ENCODE results near the gene BMPR1A. TPM values are rescaled to one million over a fixed set of nuclear protein-coding genes. Genes with fewer than 3 reads are reported as not detected.

Gene BMPR1A
- polyA plus RNA-seq, 1 donor (not counting 4 experiments of a cell fraction or from before 2014, with no cell fraction given), result 22.2 TPM

GRCh38 chr10:86724445-86724844 lies 32.0 kb upstream of the BMPR1A start:
- dilution Hi-C loops (cut with MboI; ENCODE audit: extremely low pct_ligation_motif_present, low sequenced_read_pairs), result no loop called here
- TF ChIP-seq EZH2 (IDR thresholded peaks at IDR 0.05; ENCODE audit: low read length) (no peak), CTCF (optimal IDR thresholded peaks at IDR 0.05 in 1 of 3, IDR thresholded peaks at IDR 0.05 in 1 of 3, conservative IDR thresholded peaks at IDR 0.05 in 1 of 3; ENCODE audit: extremely low read depth in 1 of 3, insufficient read depth in 2 of 3, low read length in 3 of 3) (no peak)
- DNase-seq (ENCODE audit: low read depth, low spot score), result no peak

GRCh38 chr10:86725980-86726676 lies 30.3 kb upstream of the BMPR1A start:
- H3K79me2 ChIP-seq (ENCODE audit: control insufficient read depth, insufficient read depth, low read length), result no peaks in the 10 kb centered on the region
- no peak overlapping the region for H3K4me2 ChIP-seq (ENCODE audit: control insufficient read depth, extremely low read depth, insufficient read depth, low read depth, low read length)
- H2AFZ ChIP-seq (ENCODE audit: control insufficient read depth, low read length), result no peak overlapping the region
- FAIRE-seq (no peak), DNase-seq (ENCODE audit: low read depth, low spot score) (no peak)
- H3K27ac ChIP-seq (ENCODE audit: control insufficient read depth, insufficient read depth, low read length), result no peak overlapping the region
- no peak overlapping the region for H3K4me3 ChIP-seq (ENCODE audit: control insufficient read depth in 2 of 3, extremely low read depth in 1 of 3, insufficient read depth in 2 of 3, low read depth in 1 of 3, low read length in 3 of 3)
- no peaks in the 10 kb centered on the region for H4K20me1 ChIP-seq (ENCODE audit: control insufficient read depth, extremely low read depth, insufficient read depth, low read length)
- peaks cover 4% of the 10 kb centered on the region for H3K27me3 ChIP-seq (ENCODE audit: control insufficient read depth, extremely low read depth, insufficient read depth, low read length)
- no peak for TF ChIP-seq EZH2 (IDR thresholded peaks at IDR 0.05; ENCODE audit: low read length)
- TF ChIP-seq CTCF (optimal IDR thresholded peaks at IDR 0.05 in 1 of 3, IDR thresholded peaks at IDR 0.05 in 1 of 3, conservative IDR thresholded peaks at IDR 0.05 in 1 of 3; ENCODE audit: extremely low read depth in 1 of 3, insufficient read depth in 2 of 3, low read length in 3 of 3), result no peak
- no peaks in the 10 kb centered on the region for H3K9me1 ChIP-seq (ENCODE audit: control insufficient read depth, extremely low read depth, insufficient read depth, low read length)
- no peaks in the 10 kb centered on the region for H3K9me3 ChIP-seq (ENCODE audit: control insufficient read depth, low read depth, low read length)
- no peak overlapping the region for H3K9ac ChIP-seq (ENCODE audit: control insufficient read depth, extremely low read depth, insufficient read depth, low read length)
- no peaks in the 10 kb centered on the region for H3K4me1 ChIP-seq (ENCODE audit: control insufficient read depth, extremely low read depth, insufficient read depth, low read length)
- H3K36me3 ChIP-seq (ENCODE audit: control insufficient read depth in 2 of 2, extremely low read depth in 1 of 2, insufficient read depth in 2 of 2, low read length in 2 of 2), result no peaks in the 10 kb centered on the region
- dilution Hi-C loops (cut with MboI; ENCODE audit: extremely low pct_ligation_motif_present, low sequenced_read_pairs), result no loop called here

More at GRCh38 chr10:86724445-86724844, 32.0 kb upstream of the BMPR1A start:
- no peak for FAIRE-seq
- Histone ChIP-seq H3K36me3 (ENCODE audit: control insufficient read depth in 2 of 2, extremely low read depth in 1 of 2, insufficient read depth in 2 of 2, low read length in 2 of 2) (no peaks in the 10 kb centered on the region), H3K9ac (ENCODE audit: control insufficient read depth, extremely low read depth, insufficient read depth, low read length) (no peak overlapping the region), H3K4me2 (ENCODE audit: control insufficient read depth, extremely low read depth, insufficient read depth, low read depth, low read length) (no peak overlapping the region), H3K27ac (ENCODE audit: control insufficient read depth, insufficient read depth, low read length) (no peak overlapping the region), H3K4me1 (ENCODE audit: control insufficient read depth, extremely low read depth, insufficient read depth, low read length) (no peaks in the 10 kb centered on the region), H3K27me3 (ENCODE audit: control insufficient read depth, extremely low read depth, insufficient read depth, low read length) (peaks cover 3% of the 10 kb centered on the region), H3K9me1 (ENCODE audit: control insufficient read depth, extremely low read depth, insufficient read depth, low read length) (no peaks in the 10 kb centered on the region), H2AFZ (ENCODE audit: control insufficient read depth, low read length) (no peak overlapping the region), H3K79me2 (ENCODE audit: control insufficient read depth, insufficient read depth, low read length) (no peaks in the 10 kb centered on the region), H3K4me3 (ENCODE audit: control insufficient read depth in 2 of 3, extremely low read depth in 1 of 3, insufficient read depth in 2 of 3, low read depth in 1 of 3, low read length in 3 of 3) (no peak overlapping the region), H3K9me3 (ENCODE audit: control insufficient read depth, low read depth, low read length) (no peaks in the 10 kb centered on the region), H4K20me1 (ENCODE audit: control insufficient read depth, extremely low read depth, insufficient read depth, low read length) (no peaks in the 10 kb centered on the region)
